Gastroesophageal sphincter (tissue), 3 donors: ENCODE measurements around the gene MAPK4.

ENCODE experiments used
- CTCF ChIP-seq, 4 experiments: fragments of 200-600 bp in 2 of 4; fragments of 450-650 bp in 2 of 4; sonication (generic) in 1 of 4; IDR thresholded peaks; one replicate each; pipeline ENCODE4 v1.5.1; 2017 to 2019; ENCODE audit warnings: antibody characterized with exemption in 4 of 4, mild to moderate bottlenecking in 2 of 4, moderate library complexity in 2 of 4
- EP300 ChIP-seq: sonication (generic); formaldehyde crosslinking; IDR thresholded peaks from one replicate; pipeline ENCODE4 v1.6.1; 2017; ENCODE audit warnings: antibody characterized with exemption, mild to moderate bottlenecking

- TF ChIP-seq CTCF (IDR thresholded peaks at IDR 0.05) (no peak), EP300 (no peak)
Measured at GRCh38 chr18:50749421-50749820, 189.5 kb downstream of the MAPK4 start.
